Bronchial epithelial cell (primary cell): ENCODE results near the gene PDK1. TPM values are rescaled to one million over a fixed set of nuclear protein-coding genes. Genes with fewer than 3 reads are reported as not detected.
"Not testable (repeated sequence)": the region's sequence is repeated elsewhere in the genome, so short reads cannot be mapped to it uniquely, and the experiment has no call there.

ENCODE experiments used
- DNase-seq: peaks from one replicate; pipeline ENCODE4 v3.0.0-alpha.2; 2010; ENCODE audit warnings: low read depth
- FAIRE-seq: peaks from 2 replicates; lab custom pipeline; 2011; peaks lifted over from hg19 to GRCh38; lab: Jason Lieb, UNC
- H3K27me3 ChIP-seq: 2 replicates; pipeline ENCODE4 v1.5.1; 2011; ENCODE audit warnings: low read length; ENCODE audit not compliant: control insufficient read depth, insufficient read depth
- H3K36me3 ChIP-seq: 2 replicates; pipeline ENCODE4 v1.5.1; 2011; ENCODE audit warnings: low read length; ENCODE audit not compliant: control insufficient read depth, insufficient read depth
- H3K4me3 ChIP-seq: 2 replicates; pipeline ENCODE4 v1.5.1; 2011; ENCODE audit warnings: mild to moderate bottlenecking, low read depth, low read length, control low read depth
- CTCF ChIP-seq: IDR thresholded peaks from 2 replicates; pipeline ENCODE4 v1.5.1; 2011; ENCODE audit warnings: mild to moderate bottlenecking, moderate library complexity, low read length, control low read depth, inconsistent platforms; ENCODE audit not compliant: insufficient read depth, severe bottlenecking
- total RNA-seq: library from RNA; depleted of rRNA; stranded (reverse); fragments of >200 nt; gene quantifications from 2 replicates; pipeline ENCODE4 v1.2.1, GENCODE V29; 2014

The PDK1 gene
- total RNA-seq, 1 donor from 2014 or later, result 18.4 TPM

DNA sequence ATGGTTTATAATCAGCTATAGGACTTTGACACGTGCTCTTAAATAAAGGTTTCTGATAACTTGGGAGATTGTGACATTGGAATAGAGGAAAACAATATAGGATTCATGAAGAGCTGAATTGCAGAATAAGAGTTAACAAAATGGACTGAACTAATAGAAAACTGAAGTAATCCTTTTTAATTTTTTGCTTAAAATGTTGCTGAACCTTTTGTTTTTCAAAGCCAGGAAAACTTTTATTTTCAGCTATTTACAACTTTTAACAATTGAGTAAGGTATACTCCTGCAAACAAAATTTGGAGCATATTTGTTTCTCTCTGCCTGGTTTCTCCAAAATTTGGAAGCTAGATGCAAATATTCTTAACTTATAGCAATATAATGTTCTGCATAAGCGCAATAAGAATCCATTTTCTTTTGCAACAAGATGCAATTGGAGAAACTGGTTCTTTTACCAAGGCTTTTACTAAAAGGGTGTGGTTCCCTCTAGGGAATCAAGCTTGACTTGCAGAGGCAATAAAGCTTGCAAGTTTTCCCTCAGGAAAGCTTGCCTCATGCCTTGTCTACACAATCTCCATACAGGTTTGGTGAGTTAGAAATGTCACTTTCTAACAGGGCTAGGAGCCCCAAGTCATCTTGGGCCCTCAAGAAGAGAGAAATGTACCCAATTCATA, 10.3 kb upstream of the PDK1 start:
- H3K4me3 ChIP-seq, result no peak overlapping the region
- DNase-seq, result peak; percentile 58
- no peaks in the 10 kb centered on the region for H3K27me3 ChIP-seq
- no peaks in the 10 kb centered on the region for H3K36me3 ChIP-seq
- TF ChIP-seq CTCF, result no peak
- FAIRE-seq, result no peak

DNA sequence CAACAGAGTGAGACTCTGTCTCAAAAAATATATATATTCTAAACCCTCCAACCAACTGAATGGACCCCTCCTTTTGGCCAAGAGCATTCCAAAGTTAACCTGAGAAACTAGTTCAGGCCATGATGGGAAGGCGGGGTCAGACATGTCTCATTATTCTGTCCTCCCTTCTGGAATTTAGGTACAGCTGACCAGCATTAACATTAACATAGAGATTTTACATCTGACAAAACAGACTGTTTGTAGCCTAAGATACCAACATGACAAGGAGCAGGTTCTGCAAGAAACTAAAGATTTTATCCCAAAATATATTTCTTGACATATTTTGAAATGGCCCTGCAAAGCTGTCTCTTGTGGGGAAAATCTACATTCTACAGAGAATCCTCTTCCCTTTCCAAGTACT, 6.8 kb upstream of the PDK1 start:
- H3K36me3 ChIP-seq, result no peaks in the 10 kb centered on the region
- no peak for DNase-seq
- H3K4me3 ChIP-seq, result no peak overlapping the region
- no peak for FAIRE-seq
- no peak for TF ChIP-seq CTCF
- H3K27me3 ChIP-seq, result no peaks in the 10 kb centered on the region

DNA sequence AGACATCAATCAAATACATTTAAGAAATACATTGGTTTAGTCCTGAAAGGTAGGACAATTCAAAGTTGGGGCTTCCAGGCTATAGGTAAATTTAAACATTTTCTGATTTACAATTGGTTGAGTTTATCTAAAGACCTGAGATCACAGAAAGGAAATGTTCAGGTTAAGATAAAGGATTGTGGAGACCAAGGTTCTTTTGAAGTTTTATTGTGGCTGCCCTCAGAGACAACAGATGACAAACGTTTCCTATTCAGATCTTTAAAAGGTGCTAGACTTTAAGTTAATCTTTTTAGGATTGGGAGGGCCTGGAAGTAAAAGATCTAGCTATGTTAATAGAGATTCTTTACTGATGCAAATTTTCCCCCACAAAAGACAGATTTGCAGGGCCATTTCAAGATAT, 6.1 kb upstream of the PDK1 start:
- DNase-seq, H3K36me3 ChIP-seq, FAIRE-seq, H3K4me3 ChIP-seq, H3K27me3 ChIP-seq: not testable (repeated sequence)

GRCh38 chr2:172550419-172550818, 5.5 kb upstream of the PDK1 start:
- FAIRE-seq (no peak), DNase-seq (no peak)
- Histone ChIP-seq H3K36me3 (no peaks in the 10 kb centered on the region), H3K4me3 (no peak overlapping the region), H3K27me3 (no peaks in the 10 kb centered on the region)
- no peak for TF ChIP-seq CTCF

- TF ChIP-seq CTCF, result no peak
- Histone ChIP-seq H3K36me3 (no peaks in the 10 kb centered on the region), H3K4me3 (no peak overlapping the region), H3K27me3 (no peaks in the 10 kb centered on the region)
- no peak for DNase-seq
- FAIRE-seq, result no peak
These were observed 4.6 kb upstream of the PDK1 start for GRCh38 chr2:172551271-172551670.

GRCh38 chr2:172552547-172553291, 3.2 kb upstream of the PDK1 start:
- no peak for TF ChIP-seq CTCF
- Histone ChIP-seq H3K4me3 (no peak overlapping the region), H3K36me3 (no peaks in the 10 kb centered on the region), H3K27me3 (no peaks in the 10 kb centered on the region)
- peak; percentile 71 for DNase-seq
- no peak for FAIRE-seq
